ENCODE data around the gene HPCAL1.
A peak's percentile ranks its signal among the peaks of the same experiment; 100 is the strongest.
"Not testable (repeated sequence)": the region's sequence is repeated elsewhere in the genome, so short reads cannot be mapped to it uniquely, and the experiment has no call there.

The HPCAL1 gene

DNA sequence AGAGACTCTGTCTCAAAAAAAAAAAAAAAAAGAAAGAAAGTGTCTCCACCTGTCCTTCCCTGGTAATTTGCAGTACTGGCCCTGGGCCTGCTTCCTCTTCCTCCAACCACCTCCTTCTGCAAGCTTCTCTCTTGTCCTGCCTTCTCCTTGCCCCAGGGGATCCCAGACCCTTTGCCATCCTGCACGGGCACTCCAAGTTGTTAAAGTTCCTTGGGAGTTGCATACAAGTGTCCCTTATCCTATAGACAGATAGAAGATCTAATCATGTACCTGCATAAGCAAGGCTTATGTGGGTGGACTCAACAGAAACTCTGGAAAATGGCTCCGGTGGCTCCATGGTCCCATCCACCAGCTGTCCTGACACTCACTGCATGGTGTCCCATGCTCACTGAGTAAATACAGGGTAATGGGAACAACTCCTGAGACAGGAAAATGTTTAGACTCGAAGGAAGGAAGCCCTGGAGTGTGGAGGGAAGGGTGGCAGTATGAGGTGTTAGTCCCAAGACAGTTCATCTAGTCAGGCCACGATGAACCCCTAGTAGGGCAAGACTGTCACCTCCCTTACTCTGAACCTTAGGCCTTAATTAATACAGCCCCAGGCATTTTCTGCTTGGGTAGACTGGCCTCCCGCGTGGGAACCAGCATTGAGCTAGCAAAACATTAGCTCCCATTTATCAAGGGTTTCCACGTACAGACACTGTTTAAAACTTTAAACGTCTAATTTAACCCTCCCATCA lies 128.3 kb downstream of the HPCAL1 start:
- no peak for DNase-seq

DNA sequence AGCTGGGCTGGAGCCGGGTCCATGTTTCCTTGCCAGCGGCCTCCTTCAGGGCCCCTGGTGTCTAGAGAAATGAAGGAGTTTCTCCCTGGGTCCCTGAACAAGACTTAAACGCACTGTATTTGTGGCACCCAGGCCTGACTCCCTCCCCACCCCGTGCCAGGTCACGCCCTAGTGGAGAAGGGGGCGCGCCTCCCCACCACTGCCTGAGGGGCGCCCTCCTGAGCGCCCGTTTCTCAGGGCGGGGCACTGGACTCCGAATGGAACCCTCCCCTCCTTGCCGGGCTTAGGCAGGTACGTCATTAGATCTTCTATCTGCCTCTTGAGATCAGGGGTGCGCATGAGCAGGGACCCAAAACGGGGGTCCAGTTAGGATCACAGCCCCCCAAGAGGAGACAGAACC lies 129.1 kb downstream of the HPCAL1 start:
- no peak for DNase-seq

DNA sequence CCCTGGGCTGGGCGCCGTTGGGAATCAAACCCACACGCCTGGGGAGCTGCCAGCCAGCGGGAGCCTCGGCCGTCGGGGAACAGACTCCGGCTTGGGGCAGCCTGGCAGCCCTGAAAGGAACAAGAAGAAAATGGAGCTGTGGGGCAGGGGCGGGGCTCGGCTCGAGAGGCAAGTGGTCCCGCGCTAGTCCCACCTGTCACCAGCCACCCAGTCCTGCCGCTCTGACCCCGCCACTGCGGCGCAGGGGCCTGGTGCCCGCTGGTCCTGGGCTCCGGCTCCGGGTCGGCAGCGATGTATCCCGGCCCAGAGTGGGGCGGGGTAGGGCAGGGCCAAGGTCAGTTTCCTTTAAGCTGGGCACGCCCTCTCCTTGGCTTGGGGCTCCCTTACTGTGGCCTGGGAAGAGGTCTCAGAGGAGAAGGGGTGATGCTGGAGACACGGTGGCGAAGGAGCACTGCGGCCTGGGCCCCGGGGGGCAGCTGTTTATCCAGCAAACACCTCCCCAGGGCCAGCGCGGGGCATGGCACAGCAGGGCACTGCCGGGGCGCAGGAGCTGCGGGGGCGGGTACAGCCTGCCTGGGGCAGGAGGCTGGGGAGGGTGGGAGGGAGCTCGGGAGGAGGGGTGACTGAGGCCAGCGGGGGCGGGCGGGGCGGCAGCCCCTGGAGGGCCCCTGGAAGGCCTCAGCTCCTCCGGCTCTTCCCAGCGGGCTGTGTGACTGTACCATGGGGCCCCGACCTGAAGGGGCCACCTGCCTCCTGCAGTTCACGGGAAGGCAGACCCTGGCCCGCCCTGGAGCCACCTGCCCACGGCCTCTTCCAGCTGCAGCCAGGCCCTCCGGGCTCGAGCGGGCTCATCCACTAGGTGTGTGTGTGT lies 129.8 kb downstream of the HPCAL1 start:
- no peak for DNase-seq

DNA sequence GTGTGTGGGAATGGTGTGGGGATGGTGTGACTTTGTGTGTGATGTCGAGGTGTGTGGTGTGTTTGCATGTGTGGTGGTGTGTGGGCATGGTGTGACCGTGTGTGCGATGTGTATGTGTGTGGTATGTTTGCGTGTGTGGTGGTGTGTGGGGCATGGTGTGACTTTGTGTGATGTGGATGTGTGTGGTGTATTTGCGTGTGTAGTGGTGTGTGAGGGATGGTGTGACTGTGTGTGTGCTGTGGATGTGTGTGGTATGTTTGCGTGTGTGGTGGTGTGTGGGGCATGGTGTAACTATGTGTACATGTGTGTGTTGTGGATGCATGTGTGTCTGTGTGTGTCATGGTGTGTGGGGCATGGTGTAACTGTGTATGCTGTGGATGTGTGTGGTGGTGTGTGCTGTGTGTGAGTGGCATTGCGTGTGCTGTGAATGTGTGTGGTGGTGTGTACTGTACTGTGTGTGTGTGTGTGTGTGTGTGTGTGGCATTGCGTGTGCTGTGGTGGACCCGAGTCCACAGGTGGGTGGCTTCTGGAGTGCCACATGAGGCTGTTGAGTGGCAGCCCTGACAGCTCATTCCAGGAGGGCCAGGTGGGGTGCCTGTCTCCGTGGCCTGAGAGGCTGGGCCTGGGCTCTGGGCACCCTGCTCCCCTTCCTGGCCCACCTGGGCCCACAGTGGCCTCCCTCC lies 130.7 kb downstream of the HPCAL1 start:
- no peak for DNase-seq

DNA sequence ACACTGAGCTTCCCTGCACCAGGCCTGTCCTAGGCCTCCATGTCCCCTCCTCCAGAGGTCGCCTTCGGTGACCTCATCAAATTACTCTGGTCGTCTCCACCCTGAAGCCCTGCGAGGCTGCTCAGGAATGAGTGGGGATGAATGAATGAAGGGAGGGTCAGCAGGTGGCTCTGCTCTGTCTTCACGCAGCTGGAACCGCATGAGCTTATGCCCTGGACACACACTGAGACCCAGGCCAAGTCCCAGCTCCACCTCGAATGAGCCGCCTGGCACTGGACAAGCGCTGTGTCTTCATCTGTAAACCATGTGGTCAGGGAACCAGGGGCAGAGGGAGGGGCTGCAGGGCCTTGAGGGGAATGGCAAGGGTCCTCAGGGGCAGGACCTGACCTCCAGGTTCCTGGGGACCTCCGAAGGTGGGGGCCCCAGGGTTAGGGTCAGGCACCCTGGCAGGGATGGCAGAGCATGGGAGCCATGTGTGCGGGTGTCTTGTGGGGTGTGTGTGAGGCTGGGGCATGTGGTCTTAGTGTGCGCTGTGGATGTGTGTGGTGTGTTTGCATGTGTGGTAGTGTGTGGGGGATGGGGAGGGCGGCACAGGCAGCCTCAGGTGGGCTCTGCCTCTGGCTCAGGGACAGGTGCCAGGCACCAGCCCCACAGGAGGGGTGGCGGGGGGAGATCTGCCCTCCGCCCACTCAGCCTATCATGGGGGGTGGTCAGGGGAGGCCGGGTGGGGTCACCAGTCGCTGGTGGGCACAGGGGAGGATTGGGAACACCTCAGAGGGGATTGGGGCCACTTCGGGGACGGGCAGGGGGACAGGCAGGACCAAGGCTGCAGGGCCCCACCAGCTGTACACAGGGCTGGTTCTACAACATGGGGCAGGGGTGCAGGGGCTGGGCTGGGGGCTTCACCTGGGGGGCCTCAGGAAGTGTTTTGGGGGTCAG lies 131.5 kb downstream of the HPCAL1 start:
- no peak for DNase-seq

DNA sequence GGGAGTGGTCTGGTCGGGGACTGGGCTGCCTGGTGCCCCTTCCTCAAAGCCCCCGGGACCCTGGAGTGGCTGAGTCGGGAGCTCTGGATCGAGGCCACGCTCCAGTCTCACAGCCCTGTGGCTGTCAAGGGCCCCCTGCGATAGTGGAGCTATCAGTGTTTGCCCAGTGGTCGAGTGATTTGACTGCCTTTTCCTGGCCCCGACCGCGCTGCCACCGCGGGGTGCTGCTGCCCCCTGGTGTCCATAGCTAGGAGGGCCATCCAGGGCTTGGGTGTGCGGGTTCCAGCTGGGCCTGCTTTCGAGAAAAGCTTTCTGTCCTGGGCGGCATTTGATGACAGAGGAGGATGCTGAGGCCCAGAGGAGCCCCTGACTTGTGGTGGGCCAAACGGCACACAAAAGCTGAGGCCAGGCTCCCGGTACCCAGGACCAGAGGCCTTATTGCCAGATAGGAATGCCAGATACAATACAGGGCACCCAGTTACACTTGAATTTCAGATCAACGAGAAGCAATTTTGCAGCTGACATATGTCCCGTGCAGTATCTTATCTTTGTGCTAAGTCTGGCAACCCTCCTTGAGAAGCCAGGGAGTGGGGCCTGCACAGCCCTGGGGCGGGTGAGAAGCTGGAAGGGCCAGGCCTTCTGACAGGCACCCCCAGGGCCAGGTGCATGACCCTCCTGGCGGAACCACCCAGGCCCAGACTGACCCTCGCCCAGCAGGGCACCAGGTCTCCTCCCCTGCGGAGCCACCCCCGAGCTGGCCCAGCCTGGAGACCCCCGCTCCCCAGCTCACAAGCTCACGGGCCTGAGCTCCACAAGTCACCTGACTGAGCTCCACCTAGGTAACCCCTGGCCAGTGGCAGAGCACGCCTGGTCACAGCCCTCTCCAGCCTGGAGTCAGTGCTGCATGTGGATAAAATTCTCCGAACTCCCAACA lies 132.4 kb downstream of the HPCAL1 start:
- no peak for DNase-seq

DNA sequence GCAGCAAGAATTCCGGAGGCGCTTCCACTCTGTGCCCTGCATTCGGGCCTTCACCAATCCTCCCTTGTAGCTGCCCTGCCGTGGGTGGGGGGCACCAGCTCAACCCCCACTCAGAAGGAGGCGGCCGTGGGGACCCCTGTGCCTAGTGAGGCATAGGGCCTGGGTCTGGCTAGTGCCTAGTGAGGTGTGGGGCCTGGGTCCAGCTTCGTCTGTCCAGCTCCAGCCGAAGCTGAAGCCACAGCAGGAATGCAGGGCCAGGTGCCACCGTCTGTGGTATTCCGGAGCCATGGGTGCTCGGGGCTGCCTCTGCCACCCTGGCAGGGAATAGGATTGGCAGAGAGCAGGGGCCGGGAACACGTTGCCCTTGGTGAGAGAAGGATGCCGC lies 133.1 kb downstream of the HPCAL1 start:
- DNase-seq: no peak

DNA sequence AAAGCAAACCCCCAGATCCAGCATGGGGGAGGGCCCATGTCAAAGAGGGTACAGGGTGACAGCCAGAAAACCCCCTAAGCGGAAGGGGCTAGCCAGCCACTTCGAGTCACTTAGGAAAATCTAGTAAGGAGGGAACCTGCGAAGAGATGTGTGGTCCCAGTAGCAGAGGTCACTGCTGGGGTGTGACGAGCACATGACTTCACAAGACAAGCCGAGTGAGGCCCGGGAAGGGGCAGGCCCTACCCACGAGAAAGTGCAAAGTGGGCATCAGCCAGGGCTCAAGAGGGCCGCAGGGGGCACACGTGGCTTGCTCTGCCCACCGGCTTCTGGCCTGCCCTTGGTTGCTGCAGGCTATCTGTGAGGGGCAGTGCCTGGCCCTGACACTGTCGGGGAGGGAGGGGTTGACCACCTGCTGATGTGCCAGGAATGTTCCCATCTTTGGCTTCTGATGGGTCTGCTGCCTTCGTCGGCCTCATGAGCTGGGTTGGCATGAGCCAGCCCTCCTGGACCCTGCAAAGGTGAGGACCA lies 133.9 kb downstream of the HPCAL1 start:
- no peak for DNase-seq

DNA sequence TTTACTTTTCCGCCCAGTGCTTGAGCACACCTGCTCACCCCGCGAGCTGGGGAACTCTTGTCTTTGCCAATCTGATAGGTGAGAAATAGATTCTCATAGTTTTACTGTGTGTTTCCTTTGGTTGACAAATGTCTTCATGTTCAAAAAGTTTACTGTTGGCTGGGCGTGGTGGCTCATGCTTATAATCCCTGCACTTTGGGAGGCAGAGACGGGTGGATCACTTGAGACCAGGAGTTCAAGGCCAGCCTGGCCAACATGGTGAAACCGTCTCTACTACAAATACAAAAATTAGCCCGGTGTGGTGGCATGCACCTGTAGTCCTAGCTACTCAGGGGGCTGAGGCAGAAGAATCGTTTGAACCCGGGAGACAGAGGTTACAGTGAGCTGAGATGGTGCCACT lies 135.1 kb downstream of the HPCAL1 start:
- no peak for DNase-seq

DNA sequence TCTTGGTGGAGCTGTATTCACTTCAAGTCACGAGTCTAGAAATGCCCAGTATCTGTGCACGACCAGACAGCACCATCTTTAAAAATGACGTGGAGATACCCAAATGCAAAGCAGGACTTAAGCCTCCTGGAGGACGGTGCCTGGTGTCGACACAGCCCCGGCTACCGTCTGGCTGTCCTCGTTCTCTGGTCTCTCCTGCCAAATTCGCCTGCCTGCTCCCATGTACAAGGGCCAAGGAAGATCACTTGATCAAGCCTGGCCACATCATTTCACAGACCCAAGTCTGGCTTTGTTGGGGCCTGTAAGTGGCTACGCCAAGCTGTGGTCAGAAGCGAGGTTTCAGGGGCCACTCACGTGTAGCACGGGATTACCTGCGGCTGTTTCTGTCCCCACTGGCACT lies 136.0 kb downstream of the HPCAL1 start:
- DNase-seq: no peak

DNA sequence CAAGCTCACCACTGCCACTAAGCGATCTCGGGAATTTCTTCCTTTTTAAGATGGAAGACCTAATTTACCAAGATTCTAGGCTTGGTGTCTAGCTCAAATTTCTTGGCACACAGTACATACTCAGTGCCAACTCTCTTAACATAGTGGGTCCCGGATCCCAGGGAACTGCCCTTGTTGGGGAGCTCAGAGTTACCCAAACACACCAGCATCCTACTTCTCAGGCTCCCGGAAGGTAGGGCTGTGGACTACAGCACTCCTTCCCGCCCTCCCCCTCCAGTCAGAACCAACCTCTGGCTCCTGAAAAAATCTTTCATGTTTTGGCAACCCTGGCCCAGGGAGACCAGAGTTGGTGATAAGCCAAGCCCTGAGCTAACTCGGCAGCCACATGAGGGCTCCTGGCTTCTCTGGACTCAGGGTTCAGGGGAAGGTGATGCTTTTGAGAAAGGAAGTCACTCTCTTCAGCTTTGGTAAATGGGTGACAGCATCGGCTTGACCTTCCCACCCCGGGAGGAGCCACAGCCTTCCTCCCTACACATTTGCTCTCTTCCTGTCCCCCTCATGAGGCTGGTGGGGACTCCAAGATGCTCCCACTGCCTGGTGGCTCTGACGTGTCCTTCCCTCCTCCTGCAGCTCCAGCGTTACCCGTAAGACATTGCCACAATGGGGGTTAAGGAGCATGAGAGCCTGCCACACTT lies 136.6 kb downstream of the HPCAL1 start:
- DNase-seq: no peak

DNA sequence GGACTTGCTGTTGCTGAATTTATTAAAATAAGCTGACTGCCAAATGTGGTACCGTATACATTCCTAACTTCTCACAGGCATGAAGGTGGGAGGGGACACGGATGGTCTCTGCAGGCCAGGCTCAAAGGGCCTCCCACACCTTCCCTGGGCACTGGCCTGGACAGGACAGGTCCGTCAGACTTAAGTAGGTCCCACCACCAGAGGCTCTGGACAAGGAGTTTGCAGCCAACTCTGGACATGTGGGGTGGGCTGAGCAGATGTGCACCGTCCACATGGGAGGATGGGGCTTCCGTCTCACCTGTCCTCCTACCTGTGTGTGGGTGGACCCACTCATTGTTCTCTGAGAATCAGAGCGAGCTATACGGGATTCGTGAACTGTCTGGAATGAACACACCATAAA lies 137.3 kb downstream of the HPCAL1 start:
- no peak for DNase-seq

DNA sequence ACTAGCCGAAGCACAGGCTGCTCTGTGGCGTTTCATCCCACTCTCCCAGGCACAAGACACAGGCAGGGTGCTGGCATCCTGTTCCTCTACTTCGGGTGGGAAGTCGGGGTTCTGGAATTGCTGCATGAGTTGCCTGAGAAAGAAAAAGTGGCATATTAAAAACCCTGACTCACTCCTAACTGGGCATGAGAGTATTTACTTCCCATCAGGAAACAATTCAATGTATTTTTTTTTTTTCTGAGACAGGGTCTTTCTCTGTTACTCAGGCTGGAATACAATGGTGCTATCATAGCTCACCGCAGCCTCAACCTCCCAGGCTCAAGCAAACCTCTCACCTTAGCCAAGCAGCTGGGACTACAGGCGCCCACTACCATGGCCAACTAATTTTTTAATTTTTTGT lies 138.0 kb downstream of the HPCAL1 start:
- no peak for DNase-seq

DNA sequence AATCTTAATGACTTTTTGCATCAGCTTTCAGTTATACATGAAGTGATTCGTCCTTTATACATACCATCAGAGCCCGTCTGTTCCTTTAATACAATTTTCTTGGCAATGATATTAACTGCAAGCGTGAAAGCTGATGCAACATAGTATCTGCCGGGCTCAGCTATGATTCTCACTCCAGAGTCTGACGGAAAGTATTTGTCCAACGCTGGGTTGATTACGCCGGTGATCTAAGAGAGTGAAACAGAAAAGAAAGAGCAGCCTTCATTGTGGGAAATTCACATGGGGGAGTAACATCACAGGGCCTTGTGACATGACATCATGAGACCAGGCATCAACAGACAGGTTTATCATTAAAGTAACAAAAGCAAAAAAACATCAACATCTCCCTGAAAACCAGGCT lies 139.2 kb downstream of the HPCAL1 start:
- DNase-seq: no peak

DNA sequence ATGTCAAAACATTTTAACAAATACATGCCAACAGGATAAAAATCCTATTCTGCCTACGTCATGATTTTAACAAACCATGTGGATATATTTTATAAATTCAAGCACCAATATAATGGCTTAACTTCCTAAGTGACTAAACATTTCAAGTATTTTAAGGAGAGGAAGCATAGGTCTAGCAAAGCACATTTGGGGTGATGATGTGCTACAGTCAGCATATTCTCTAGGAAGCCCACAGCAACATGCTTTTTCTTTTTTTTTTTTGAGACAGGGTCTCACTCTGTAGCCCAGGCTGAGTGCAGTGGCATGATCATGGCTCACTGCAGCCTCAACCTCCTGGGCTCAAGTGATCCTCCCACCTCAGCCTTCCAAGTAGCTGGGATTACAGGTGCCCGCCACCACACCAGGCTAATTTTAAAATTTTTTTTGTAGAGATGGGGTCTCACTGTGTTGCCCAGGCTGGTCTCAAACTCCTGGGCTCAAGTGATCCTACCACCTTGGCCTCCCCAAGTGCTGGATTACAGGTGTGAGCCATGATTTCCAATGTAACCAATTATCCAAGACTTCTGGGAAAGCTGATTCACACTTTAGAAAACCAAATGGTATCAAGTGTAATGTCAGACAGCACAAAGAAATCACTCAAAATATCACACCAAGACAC lies 139.9 kb downstream of the HPCAL1 start:
- DNase-seq: not testable (repeated sequence)

DNA sequence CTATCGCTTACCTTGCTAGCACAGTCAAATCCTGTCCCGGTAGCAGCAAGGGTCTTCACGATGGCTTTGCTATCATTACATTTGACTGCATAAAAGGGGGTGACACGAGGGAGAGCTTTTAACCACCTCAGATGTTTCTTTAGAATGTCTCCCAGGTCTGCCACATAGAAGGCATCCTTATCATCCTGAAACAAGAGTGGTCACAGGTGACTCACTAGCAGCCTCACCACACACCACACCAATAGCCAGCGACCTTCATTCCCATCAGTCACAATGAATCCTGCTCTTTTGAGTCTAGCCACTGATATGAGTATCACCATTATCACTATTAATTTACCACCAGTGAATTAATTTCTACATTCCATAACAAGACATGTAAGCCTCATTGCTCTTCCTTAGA lies 141.8 kb downstream of the HPCAL1 start:
- DNase-seq: no peak

DNA sequence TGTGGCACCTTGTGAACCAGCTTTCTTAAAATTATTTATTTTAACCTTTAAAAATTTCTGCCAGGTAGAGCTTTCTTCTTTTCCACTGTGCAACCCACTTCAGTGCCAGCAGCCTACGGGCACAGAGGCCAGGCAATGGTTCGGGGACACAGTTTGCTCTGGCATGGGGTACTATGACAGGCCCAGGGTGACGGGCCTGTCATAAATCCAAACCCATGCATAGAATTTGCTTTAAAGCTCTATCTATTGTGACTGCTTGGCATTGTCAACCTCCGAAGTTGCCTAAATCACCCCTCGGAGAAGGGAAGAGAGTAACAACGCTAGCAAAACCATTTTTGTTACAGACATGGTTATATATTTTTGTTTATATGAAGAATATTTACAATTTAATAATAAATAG lies 143.9 kb downstream of the HPCAL1 start:
- DNase-seq: no peak

DNA sequence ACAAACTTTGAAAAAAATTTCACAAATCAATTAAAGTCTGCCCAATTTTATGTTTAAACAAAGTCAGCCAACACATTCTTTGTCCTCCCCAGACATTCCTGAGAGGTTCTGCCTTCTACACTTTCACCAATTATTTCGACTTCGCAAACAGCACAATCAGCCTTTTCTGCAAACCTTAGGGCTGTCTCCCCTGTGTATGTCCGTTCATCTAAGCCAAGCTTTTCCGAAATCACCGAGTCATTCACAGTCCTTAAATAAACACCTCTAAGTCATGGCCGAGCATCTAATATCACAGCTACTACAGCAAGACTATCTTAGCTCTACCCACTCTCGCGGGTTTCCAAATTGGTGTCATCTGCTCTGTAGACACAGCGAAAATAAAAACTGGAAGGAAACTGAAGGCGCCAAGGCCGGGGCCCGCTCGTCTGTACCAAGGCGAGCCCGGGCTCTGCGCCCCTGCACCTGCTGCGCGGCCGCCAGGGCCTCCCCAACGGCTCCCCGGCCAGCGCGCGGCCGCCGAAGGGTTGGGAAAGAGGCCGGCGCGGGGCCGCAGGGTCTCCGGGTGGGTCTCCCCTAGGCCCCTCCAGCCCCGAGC lies 144.7 kb downstream of the HPCAL1 start:
- DNase-seq: no peak

DNA sequence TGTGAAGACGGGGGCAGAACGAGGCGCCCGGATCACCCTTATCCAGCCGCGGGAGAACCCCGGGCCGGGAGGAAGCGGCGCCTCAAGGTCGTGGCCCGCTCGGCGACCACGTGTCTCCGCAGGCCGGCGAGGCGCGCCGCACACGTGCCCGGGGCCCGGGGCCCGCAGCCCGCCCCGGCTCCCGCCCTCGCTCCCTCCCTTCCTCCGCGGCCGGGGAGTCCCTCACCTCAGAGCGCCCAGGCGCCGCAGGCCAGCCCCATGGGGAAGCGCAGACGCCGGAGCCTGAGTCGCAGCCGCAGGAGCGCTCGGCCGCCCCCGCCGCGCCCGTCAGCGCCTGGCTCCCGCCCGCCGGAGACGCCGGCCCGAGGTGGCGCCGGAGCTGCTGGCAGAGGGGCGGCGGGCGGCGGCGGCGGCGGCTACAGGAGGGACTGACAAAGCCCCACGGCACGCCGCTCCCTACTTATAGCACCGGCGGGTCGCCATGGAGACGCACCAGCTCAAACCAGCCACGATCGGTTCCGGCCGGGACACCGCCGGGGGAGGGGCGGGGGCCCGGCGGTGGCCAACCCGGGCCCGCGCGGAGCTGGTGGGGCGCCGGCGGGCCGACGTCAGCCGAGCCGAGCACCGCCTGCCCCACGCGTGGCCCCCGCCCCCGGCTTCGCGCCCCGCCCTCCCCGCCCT lies 145.3 kb downstream of the HPCAL1 start, which contains the start of gene ODC1:
TSS of gene ODC1 (minus strand) at position 433 of the 681 bp plus-strand sequence. CDS start 3,295 bp downstream, outside the sequence.
- peak; percentile 53 for DNase-seq
